Astrocyte of the hippocampus (primary cell): Measurements from ENCODE around the gene GLIS1.

ENCODE experiments used
- DNase-seq: peaks from one replicate; pipeline ENCODE4 v3.0.0; 2011; ENCODE audit warnings: low read depth, low spot score

Gene GLIS1

GRCh38 chr1:53718443-53718842 lies 20.5 kb downstream of the GLIS1 start:
- DNase-seq, result no peak

GRCh38 chr1:53717025-53717804 lies 21.7 kb downstream of the GLIS1 start:
- no peak for DNase-seq

GRCh38 chr1:53716150-53716549 lies 22.8 kb downstream of the GLIS1 start:
- DNase-seq, result no peak

GRCh38 chr1:53715478-53715877 lies 23.5 kb downstream of the GLIS1 start:
- peak; percentile 42 for DNase-seq

- DNase-seq, result peak; percentile 31
Observed at GRCh38 chr1:53712276-53712675, 26.7 kb downstream of the GLIS1 start.

- DNase-seq, result no peak
Observed at GRCh38 chr1:53710584-53710983, 28.4 kb downstream of the GLIS1 start.

- no peak for DNase-seq
Observed at GRCh38 chr1:53708687-53709086, 30.3 kb downstream of the GLIS1 start.

- DNase-seq, result no peak
Observed at GRCh38 chr1:53706356-53706755, 32.6 kb downstream of the GLIS1 start.

- no peak for DNase-seq
Observed at GRCh38 chr1:53705446-53706096, 33.4 kb downstream of the GLIS1 start.

GRCh38 chr1:53704804-53705445 lies 34.0 kb downstream of the GLIS1 start:
- DNase-seq, result no peak

GRCh38 chr1:53704304-53704703 lies 34.7 kb downstream of the GLIS1 start:
- no peak for DNase-seq

GRCh38 chr1:53703174-53703573 lies 35.8 kb downstream of the GLIS1 start:
- DNase-seq, result no peak

- no peak for DNase-seq
Observed at GRCh38 chr1:53702341-53702740, 36.6 kb downstream of the GLIS1 start.

GRCh38 chr1:53700776-53701175 lies 38.2 kb downstream of the GLIS1 start:
- no peak for DNase-seq

- no peak for DNase-seq
Observed at GRCh38 chr1:53699981-53700380, 39.0 kb downstream of the GLIS1 start.

GRCh38 chr1:53698384-53698980 lies 40.5 kb downstream of the GLIS1 start:
- DNase-seq, result no peak

- DNase-seq, result no peak
Observed at GRCh38 chr1:53697721-53698383, 41.1 kb downstream of the GLIS1 start.

- no peak for DNase-seq
Observed at GRCh38 chr1:53696990-53697389, 42.0 kb downstream of the GLIS1 start.

GRCh38 chr1:53696571-53696970 lies 42.4 kb downstream of the GLIS1 start:
- no peak for DNase-seq

GRCh38 chr1:53696051-53696450 lies 42.9 kb downstream of the GLIS1 start:
- DNase-seq, result no peak

- DNase-seq, result no peak
Observed at GRCh38 chr1:53695116-53695515, 43.8 kb downstream of the GLIS1 start.

- DNase-seq, result no peak
Observed at GRCh38 chr1:53694718-53695091, 44.3 kb downstream of the GLIS1 start.
